Gastroesophageal sphincter (tissue), 3 donors: ENCODE data around the gene PRMT3.

ENCODE experiments used
- EP300 ChIP-seq: sonication (generic); formaldehyde crosslinking; IDR thresholded peaks from one replicate; pipeline ENCODE4 v1.6.1; 2017; ENCODE audit warnings: antibody characterized with exemption, mild to moderate bottlenecking
- POLR2A ChIP-seq, 2 donors: fragments of 450-650 bp; IDR thresholded peaks; one replicate each; pipeline ENCODE4 v1.6.1; 2017; ENCODE audit warnings: antibody characterized with exemption in 2 of 2, mild to moderate bottlenecking in 2 of 2, moderate library complexity in 1 of 2
- POLR2AphosphoS5 ChIP-seq: sonication (generic); formaldehyde crosslinking; IDR thresholded peaks from one replicate; pipeline ENCODE4 v1.6.1; 2017; ENCODE audit warnings: antibody characterized with exemption
- TF ChIP-seq, protein P1 (sequence below), 4 experiments: fragments of 200-600 bp in 2 of 4; fragments of 450-650 bp in 2 of 4; sonication (generic) in 1 of 4; IDR thresholded peaks; one replicate each; pipeline ENCODE4 v1.5.1; 2017 to 2019; ENCODE audit warnings: antibody characterized with exemption in 4 of 4, mild to moderate bottlenecking in 2 of 4, moderate library complexity in 2 of 4

DNA sequence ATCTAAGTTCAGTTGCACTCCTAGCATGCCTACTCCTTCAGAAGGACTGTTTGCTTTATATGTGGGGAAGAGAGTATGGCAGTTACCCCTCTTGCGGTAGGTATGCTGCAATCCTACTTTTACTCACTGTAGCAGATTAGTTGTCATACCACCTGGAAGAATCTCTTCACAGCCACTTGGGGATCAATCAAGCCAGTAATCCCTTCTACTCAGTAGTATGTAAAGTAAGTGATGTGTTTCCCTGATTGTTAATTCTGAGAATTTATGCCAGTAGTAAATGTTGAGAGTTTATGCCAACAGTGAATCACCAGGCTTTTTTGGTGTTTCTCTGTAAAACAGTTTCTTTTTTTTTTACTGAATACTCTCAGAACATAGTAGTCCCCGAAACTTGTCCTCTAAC, 34.4 kb downstream of the PRMT3 start:
- TF ChIP-seq POLR2A (IDR thresholded peaks at IDR 0.05) = no peak
- TF ChIP-seq, protein P1, sequence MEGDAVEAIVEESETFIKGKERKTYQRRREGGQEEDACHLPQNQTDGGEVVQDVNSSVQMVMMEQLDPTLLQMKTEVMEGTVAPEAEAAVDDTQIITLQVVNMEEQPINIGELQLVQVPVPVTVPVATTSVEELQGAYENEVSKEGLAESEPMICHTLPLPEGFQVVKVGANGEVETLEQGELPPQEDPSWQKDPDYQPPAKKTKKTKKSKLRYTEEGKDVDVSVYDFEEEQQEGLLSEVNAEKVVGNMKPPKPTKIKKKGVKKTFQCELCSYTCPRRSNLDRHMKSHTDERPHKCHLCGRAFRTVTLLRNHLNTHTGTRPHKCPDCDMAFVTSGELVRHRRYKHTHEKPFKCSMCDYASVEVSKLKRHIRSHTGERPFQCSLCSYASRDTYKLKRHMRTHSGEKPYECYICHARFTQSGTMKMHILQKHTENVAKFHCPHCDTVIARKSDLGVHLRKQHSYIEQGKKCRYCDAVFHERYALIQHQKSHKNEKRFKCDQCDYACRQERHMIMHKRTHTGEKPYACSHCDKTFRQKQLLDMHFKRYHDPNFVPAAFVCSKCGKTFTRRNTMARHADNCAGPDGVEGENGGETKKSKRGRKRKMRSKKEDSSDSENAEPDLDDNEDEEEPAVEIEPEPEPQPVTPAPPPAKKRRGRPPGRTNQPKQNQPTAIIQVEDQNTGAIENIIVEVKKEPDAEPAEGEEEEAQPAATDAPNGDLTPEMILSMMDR (IDR thresholded peaks at IDR 0.05) = no peak
- no peak for TF ChIP-seq EP300
- no peak for TF ChIP-seq POLR2AphosphoS5
